Smooth muscle cell (in vitro differentiated cells): ENCODE data around the gene ADCYAP1R1. TPM values are rescaled to one million over a fixed set of nuclear protein-coding genes. Genes with fewer than 3 reads are reported as not detected.
"Not testable (repeated sequence)": the region's sequence is repeated elsewhere in the genome, so short reads cannot be mapped to it uniquely, and the experiment has no call there.

Experiments used
- DNase-seq: peaks from one replicate; lab custom pipeline; 2025; ENCODE audit not compliant: unreplicated experiment; lab: John Stamatoyannopoulos, UW
- H2AFZ ChIP-seq: fragments of 200-600 bp; sonication (generic); 2 replicates; pipeline ENCODE4 v1.6.0; 2016; ENCODE audit warnings: antibody characterized with exemption, low read depth, mild to moderate bottlenecking
- H3F3A ChIP-seq: fragments of 200-600 bp; sonication (generic); 2 replicates; pipeline ENCODE4 v1.6.0; 2017; ENCODE audit warnings: antibody characterized with exemption, low read depth
- H3K27ac ChIP-seq: fragments of 200-600 bp; sonication (generic); 2 replicates; pipeline ENCODE4 v1.5.1; 2016; ENCODE audit warnings: low read depth, mild to moderate bottlenecking
- H3K27me3 ChIP-seq: fragments of 200-600 bp; sonication (generic); 2 replicates; pipeline ENCODE4 v1.6.1; 2016; ENCODE audit warnings: low read depth, mild to moderate bottlenecking
- H3K36me3 ChIP-seq: fragments of 200-600 bp; sonication (generic); 2 replicates; pipeline ENCODE4 v1.5.1; 2016; ENCODE audit warnings: low read depth
- H3K4me1 ChIP-seq: fragments of 200-600 bp; sonication (generic); 2 replicates; pipeline ENCODE4 v1.5.1; 2016; ENCODE audit warnings: low read depth
- H3K4me2 ChIP-seq: fragments of 200-600 bp; sonication (generic); 2 replicates; pipeline ENCODE4 v1.6.0; 2016; ENCODE audit warnings: mild to moderate bottlenecking
- H3K4me3 ChIP-seq: fragments of 200-600 bp; sonication (generic); 2 replicates; pipeline ENCODE4 v1.5.1; 2016; ENCODE audit warnings: mild to moderate bottlenecking
- H3K79me2 ChIP-seq: fragments of 200-600 bp; sonication (generic); 2 replicates; pipeline ENCODE4 v1.6.0; 2016; ENCODE audit warnings: low read depth, mild to moderate bottlenecking
- H3K9ac ChIP-seq: fragments of 200-600 bp; sonication (generic); 2 replicates; pipeline ENCODE4 v1.6.0; 2016; ENCODE audit warnings: low read depth
- H3K9me3 ChIP-seq: fragments of 200-600 bp; sonication (generic); replicated peaks from 2 replicates; pipeline ENCODE4 v1.5.1; 2016; ENCODE audit warnings: low read depth
- H4K20me1 ChIP-seq: fragments of 200-600 bp; sonication (generic); 2 replicates; pipeline ENCODE4 v1.6.0; 2016; ENCODE audit warnings: low read depth
- CTCF ChIP-seq: fragments of 200-600 bp; sonication (generic); IDR thresholded peaks from 2 replicates; pipeline ENCODE4 v1.5.1; 2017; ENCODE audit warnings: borderline replicate concordance, mild to moderate bottlenecking, antibody characterized with exemption; ENCODE audit not compliant: insufficient read depth, poor library complexity, severe bottlenecking
- WGBS: methylation state at CpG from one replicate; pipeline ENCODE4 v1.1.7; 2016; ENCODE audit warnings: low lambda C conversion rate; 5-methylcytosine and 5-hydroxymethylcytosine counted together
- polyA plus RNA-seq: library from polyadenylated mRNA; unstranded; fragments of >200 nt; fragmentation: Nextera tagmentation; extraction: Ambion mirVana; gene quantifications from 2 replicates; pipeline ENCODE4 v1.2.1, GENCODE V29; 2016
- total RNA-seq: library from RNA; depleted of rRNA; stranded (reverse); fragments of >200 nt; gene quantifications from 2 replicates; pipeline ENCODE4 v1.2.3, GENCODE V29; 2014

The ADCYAP1R1 gene
- total and polyA plus RNA-seq, 2 experiments from 2014 or later: not detected

- H3K9ac ChIP-seq: no peak overlapping the region
- no peaks in the 10 kb centered on the region for H3K9me3 ChIP-seq
- no peaks in the 10 kb centered on the region for H4K20me1 ChIP-seq
- DNase-seq: no peak
- H3K4me1 ChIP-seq: no peaks in the 10 kb centered on the region
- no peaks in the 10 kb centered on the region for H3K79me2 ChIP-seq
- H2AFZ ChIP-seq: no peak overlapping the region
- H3K36me3 ChIP-seq: no peaks in the 10 kb centered on the region
- H3K27ac ChIP-seq: no peak overlapping the region
- no peaks in the 10 kb centered on the region for H3F3A ChIP-seq
- H3K27me3 ChIP-seq: peaks cover 29% of the 10 kb centered on the region
- no peak overlapping the region for H3K4me2 ChIP-seq
- no peak overlapping the region for H3K4me3 ChIP-seq
- TF ChIP-seq CTCF: no peak
Observed at GRCh38 chr7:31145339-31145738, 93.2 kb downstream of the ADCYAP1R1 start.

GRCh38 chr7:31146030-31146429 is 93.9 kb downstream of the ADCYAP1R1 start:
- 73% methylated on average over 1 of the region's 1 CpG for WGBS
- H3K4me1 ChIP-seq: no peaks in the 10 kb centered on the region

GRCh38 chr7:31146538-31146937 is 94.4 kb downstream of the ADCYAP1R1 start:
- H3K79me2 ChIP-seq: no peaks in the 10 kb centered on the region
- WGBS: 96% methylated on average over 4 of the region's 4 CpGs
- no peaks in the 10 kb centered on the region for H4K20me1 ChIP-seq
- TF ChIP-seq CTCF: no peak
- H3K36me3 ChIP-seq: no peaks in the 10 kb centered on the region
- no peak overlapping the region for H3K4me3 ChIP-seq
- H3F3A ChIP-seq: no peaks in the 10 kb centered on the region
- H3K9ac ChIP-seq: no peak overlapping the region
- no peak for DNase-seq
- H3K27ac ChIP-seq: no peak overlapping the region
- no peaks in the 10 kb centered on the region for H3K4me1 ChIP-seq
- peaks cover 17% of the 10 kb centered on the region for H3K27me3 ChIP-seq
- H3K4me2 ChIP-seq: no peak overlapping the region
- H3K9me3 ChIP-seq: no peaks in the 10 kb centered on the region
- H2AFZ ChIP-seq: no peak overlapping the region

More at GRCh38 chr7:31146030-31146429, 93.9 kb downstream of the ADCYAP1R1 start:
- Histone ChIP-seq H3K27me3 (peaks cover 22% of the 10 kb centered on the region), H3K36me3 (no peaks in the 10 kb centered on the region), H3K4me3 (no peak overlapping the region), H2AFZ (no peak overlapping the region), H3K9me3 (no peaks in the 10 kb centered on the region), H3K79me2 (no peaks in the 10 kb centered on the region), H3F3A (no peaks in the 10 kb centered on the region), H3K4me2 (no peak overlapping the region), H4K20me1 (no peaks in the 10 kb centered on the region), H3K9ac (no peak overlapping the region), H3K27ac (no peak overlapping the region)
- DNase-seq: no peak
- TF ChIP-seq CTCF: no peak

GRCh38 chr7:31151849-31152248 is 99.7 kb downstream of the ADCYAP1R1 start:
- H3K4me3 ChIP-seq: no peak overlapping the region
- no peaks in the 10 kb centered on the region for H4K20me1 ChIP-seq
- no peak overlapping the region for H3K4me2 ChIP-seq
- 91% methylated on average over 2 of the region's 2 CpGs for WGBS
- H3K9me3 ChIP-seq: no peaks in the 10 kb centered on the region
- H3K36me3 ChIP-seq: no peaks in the 10 kb centered on the region
- no peak overlapping the region for H2AFZ ChIP-seq
- H3K9ac ChIP-seq: no peak overlapping the region
- H3K27ac ChIP-seq: no peak overlapping the region
- H3F3A ChIP-seq: no peaks in the 10 kb centered on the region
- DNase-seq: no peak
- no peaks in the 10 kb centered on the region for H3K79me2 ChIP-seq
- no peaks in the 10 kb centered on the region for H3K4me1 ChIP-seq
- no peaks in the 10 kb centered on the region for H3K27me3 ChIP-seq
- no peak for TF ChIP-seq CTCF

- H3K4me1 ChIP-seq, H3K4me3 ChIP-seq, H3K79me2 ChIP-seq, DNase-seq, H4K20me1 ChIP-seq, H3K27ac ChIP-seq, H3K9ac ChIP-seq, H3K36me3 ChIP-seq, H3F3A ChIP-seq, H3K9me3 ChIP-seq, H2AFZ ChIP-seq, H3K4me2 ChIP-seq, H3K27me3 ChIP-seq: not testable (repeated sequence)
- 90% methylated on average over 16 of the region's 20 CpGs for WGBS
Observed at GRCh38 chr7:31153318-31153717, 101.2 kb downstream of the ADCYAP1R1 start.
